ENCODE results near the gene CENPL. TPM values are rescaled to one million over a fixed set of nuclear protein-coding genes. Genes with fewer than 3 reads are reported as not detected.

The CENPL gene
- total and polyA plus RNA-seq, 9 of the 15 experiments (the other 6 are each of a cell fraction or from before 2014, with no cell fraction given) = 33.0 to 52.7 (median 39.7) TPM

GRCh38 chr1:173867753-173868265, 43.1 kb upstream of the CENPL start, which contains the start of gene GAS5 (continued):
- TF ChIP-seq IRF9 (tag; IDR thresholded peaks at IDR 0.05) (no peak), NR2C2 (CRISPR knock-in tag; IDR thresholded peaks at IDR 0.05) (no peak), NR2C2 (tag; IDR thresholded peaks at IDR 0.05) (no peak), TEAD1 (CRISPR knock-in tag; IDR thresholded peaks at IDR 0.05) (peak; percentile 48 to 80; a peak in 2 of 4 replicates), HCFC1 (IDR thresholded peaks at IDR 0.05; ENCODE audit: low read depth, low read length) (peak; percentile 55; the same call in 1 of the 2 replicates), ZBTB33 (CRISPR knock-in tag; IDR thresholded peaks at IDR 0.05) (peak; percentile 49; the same call in 1 of the 2 replicates), HDAC1 (IDR thresholded peaks at IDR 0.05) (peak in 1 of 2 experiments; percentile 90; a peak in 2 of 4 replicates), ARID4B (CRISPR knock-in tag; IDR thresholded peaks at IDR 0.05) (peak; percentile 96), ZNF280B (CRISPR knock-in tag; IDR thresholded peaks at IDR 0.05) (no peak), TCFL5 (CRISPR knock-in tag; conservative IDR thresholded peaks at IDR 0.05) (no peak), NKRF (IDR thresholded peaks at IDR 0.05; ENCODE audit: borderline replicate concordance) (peak; percentile 94), TRIM24 (IDR thresholded peaks at IDR 0.05) (no peak), PRPF4 (IDR thresholded peaks at IDR 0.05; ENCODE audit: insufficient read depth, low read depth, low read length, poor library complexity, severe bottlenecking) (no peak), RB1 (IDR thresholded peaks at IDR 0.05; ENCODE audit: low read depth) (peak; percentile 75; the same call in 1 of the 2 replicates), POLR2H (tag; IDR thresholded peaks at IDR 0.05; ENCODE audit: low read depth) (peak; percentile 99), NR1H2 (CRISPR knock-in tag; IDR thresholded peaks at IDR 0.05) (no peak), ZKSCAN1 (IDR thresholded peaks at IDR 0.05; ENCODE audit: low read depth, low read length) (peak; percentile 7; the same call in 1 of the 2 replicates)
